ENCODE measurements around the gene THADA.

The THADA gene

DNA sequence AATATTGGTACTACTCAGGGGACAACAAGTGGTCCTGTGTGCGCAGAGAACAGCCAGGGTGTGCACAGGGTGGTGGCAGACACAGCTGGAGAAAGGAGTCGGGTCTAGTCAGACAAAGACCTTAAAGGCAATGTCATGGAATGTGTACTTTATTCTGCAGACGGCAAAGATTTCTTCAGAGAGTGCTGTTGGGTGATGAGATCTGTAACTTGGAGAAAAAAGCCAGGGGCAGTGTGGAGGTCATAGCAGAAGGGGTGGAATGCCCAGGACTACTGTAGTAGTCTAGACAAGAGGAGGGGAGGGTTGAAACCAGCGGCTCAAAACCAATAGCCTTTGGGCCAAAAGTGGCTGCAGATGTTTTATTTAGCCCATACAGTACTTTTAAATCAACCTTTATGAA, 248.1 kb downstream of the THADA start:
- Histone ChIP-seq H3K36me3 (ENCODE audit: control insufficient read depth, insufficient read depth, low read length) (no peaks in the 10 kb centered on the region), H3K4me3 (ENCODE audit: extremely low read depth, insufficient read depth, low read length, poor library complexity, severe bottlenecking) (no peak overlapping the region), H3K4me1 (ENCODE audit: control insufficient read depth, insufficient read depth, low read length, poor library complexity, severe bottlenecking) (peaks cover 72% of the 10 kb centered on the region), H3K27ac (ENCODE audit: low read depth, low read length, severe bottlenecking) (peak overlapping the region; percentile 16), H3K9me3 (ENCODE audit: control insufficient read depth, low read length) (no peaks in the 10 kb centered on the region)
- 90 to 93% methylated on average over 2 to 3 of the region's 4 CpGs for WGBS, 2 experiments (ENCODE audit: insufficient coverage in 2 of 2)

DNA sequence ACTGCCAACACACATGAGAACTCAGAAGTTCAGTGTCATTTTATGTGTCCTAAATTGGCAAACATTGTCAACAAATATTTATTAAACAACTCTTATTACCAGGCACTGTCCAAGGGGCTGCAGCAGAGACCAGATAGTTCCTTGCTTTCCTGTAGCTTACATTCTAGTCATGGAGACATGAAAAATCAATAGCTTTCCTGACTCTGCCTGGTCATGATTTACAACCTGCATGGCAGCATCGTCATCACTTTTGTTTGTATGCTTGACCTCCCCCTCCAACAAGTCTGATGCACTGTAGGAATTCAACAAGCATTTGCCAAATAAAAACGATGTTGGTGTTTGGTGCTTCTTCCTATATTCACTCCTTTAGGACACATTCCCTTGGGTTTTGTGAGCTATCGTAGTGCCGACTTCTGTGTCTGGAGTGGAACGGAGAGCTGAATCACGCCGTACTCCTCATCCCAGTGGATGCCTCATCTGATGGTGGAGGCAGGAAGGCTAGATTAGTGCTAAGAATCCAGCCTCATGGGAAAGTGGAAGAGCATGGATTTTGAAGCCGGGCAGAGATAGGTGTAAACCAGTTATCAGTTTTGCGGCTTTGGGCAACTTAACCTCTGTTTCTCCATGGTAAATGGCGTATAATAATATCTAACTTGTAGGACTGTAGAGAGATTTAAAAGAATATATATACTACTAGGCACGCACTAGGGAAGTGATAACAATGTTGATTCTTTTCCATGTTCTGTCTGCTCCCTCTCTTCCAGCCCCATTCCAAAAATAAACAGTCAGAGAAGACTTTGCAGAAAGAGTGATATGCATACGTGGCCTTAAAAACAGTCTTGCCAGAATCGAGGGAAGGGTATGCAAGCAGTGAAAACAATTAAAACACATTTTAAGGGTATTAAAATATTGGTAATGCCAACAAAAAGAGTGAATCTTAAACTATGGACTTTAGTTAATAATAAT, 249.0 kb downstream of the THADA start:
- Histone ChIP-seq H3K4me3 (ENCODE audit: extremely low read depth, insufficient read depth, low read length, poor library complexity, severe bottlenecking) (no peak overlapping the region), H3K9me3 (ENCODE audit: control insufficient read depth, low read length) (no peaks in the 10 kb centered on the region), H3K4me1 (ENCODE audit: control insufficient read depth, insufficient read depth, low read length, poor library complexity, severe bottlenecking) (peaks cover 76% of the 10 kb centered on the region), H3K27ac (ENCODE audit: low read depth, low read length, severe bottlenecking) (no peak overlapping the region), H3K36me3 (ENCODE audit: control insufficient read depth, insufficient read depth, low read length) (no peaks in the 10 kb centered on the region)
- WGBS, 2 experiments (ENCODE audit: insufficient coverage in 2 of 2) = 94 to 100% methylated on average over 1 to 6 of the region's 13 CpGs

DNA sequence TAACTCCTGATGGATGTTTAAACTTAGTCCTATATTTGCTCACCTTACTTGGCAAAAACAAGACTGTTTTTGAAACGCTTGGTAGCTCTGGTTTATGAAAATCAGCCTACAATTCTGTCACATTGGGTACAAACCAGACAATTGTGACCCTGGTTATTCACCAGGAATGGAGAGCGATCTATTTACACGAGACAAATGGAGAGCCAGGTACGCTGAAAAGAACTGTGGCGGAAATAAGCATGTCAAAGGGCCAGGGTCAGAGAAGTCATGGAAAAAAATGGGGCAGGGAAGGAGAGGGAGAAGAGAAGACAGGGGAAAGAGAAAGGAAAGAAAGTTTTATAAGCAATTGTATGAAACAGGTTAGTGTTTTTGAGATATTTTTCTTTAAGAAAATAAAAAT, 250.0 kb downstream of the THADA start:
- H3K36me3 ChIP-seq (ENCODE audit: control insufficient read depth, insufficient read depth, low read length) = no peaks in the 10 kb centered on the region
- H3K27ac ChIP-seq (ENCODE audit: low read depth, low read length, severe bottlenecking) = peak overlapping the region; percentile 77
- H3K4me3 ChIP-seq (ENCODE audit: extremely low read depth, insufficient read depth, low read length, poor library complexity, severe bottlenecking) = no peak overlapping the region
- H3K9me3 ChIP-seq (ENCODE audit: control insufficient read depth, low read length) = no peaks in the 10 kb centered on the region
- H3K4me1 ChIP-seq (ENCODE audit: control insufficient read depth, insufficient read depth, low read length, poor library complexity, severe bottlenecking) = peaks cover 82% of the 10 kb centered on the region
- 58 to 71% methylated on average over 5 of the region's 5 CpGs for WGBS, 2 experiments (ENCODE audit: insufficient coverage in 2 of 2)

DNA sequence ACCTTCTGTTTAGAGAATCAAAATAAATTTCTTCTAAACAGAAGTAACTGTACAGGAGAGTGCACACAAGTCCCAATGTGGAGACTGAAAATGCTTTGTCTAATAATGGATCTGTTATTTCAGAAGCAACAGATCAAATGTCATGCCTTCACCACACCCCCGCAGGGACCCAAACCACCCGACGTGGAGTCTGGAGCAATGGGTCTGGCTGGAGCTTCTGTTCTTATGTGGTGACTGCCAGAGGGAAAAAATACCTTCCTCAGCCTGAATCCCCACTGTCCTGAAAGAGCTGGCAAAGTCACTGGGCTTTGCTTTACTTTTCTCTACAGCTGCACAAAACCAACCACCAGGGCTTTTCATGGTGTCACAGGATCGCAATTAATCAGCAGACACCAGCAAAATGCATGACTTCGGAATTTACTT, 250.4 kb downstream of the THADA start:
- peaks cover 85% of the 10 kb centered on the region for H3K4me1 ChIP-seq (ENCODE audit: control insufficient read depth, insufficient read depth, low read length, poor library complexity, severe bottlenecking)

DNA sequence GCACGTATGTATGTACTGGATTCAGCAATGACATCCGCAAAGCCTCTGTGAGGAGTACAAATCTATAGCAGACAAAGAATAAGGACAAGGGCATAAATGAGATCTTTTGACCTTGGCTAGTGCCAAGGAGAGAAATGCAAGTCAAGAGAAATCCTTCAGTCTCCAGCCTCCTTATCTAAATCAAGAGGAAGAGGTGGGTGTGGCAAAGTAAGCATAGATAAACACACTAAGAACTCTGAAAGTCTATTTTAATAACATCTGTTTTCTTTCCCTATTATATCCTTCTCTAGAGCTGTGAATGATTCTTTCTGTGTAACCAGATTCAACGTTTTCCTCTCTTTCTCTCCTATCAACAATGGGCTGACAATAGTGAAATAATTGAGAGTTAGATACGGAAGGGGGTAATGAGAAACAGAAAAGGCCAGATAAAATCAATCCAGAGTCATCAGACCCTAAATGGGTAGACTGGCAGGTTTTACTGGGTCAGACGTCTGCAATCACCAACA, 250.9 kb downstream of the THADA start:
- H3K27ac ChIP-seq (ENCODE audit: low read depth, low read length, severe bottlenecking) = peak overlapping the region; percentile 77
- H3K9me3 ChIP-seq (ENCODE audit: control insufficient read depth, low read length) = no peaks in the 10 kb centered on the region
- no peak overlapping the region for H3K4me3 ChIP-seq (ENCODE audit: extremely low read depth, insufficient read depth, low read length, poor library complexity, severe bottlenecking)
- no peaks in the 10 kb centered on the region for H3K36me3 ChIP-seq (ENCODE audit: control insufficient read depth, insufficient read depth, low read length)
- 100% methylated on average over 2 of the region's 5 CpGs for WGBS, 2 experiments (ENCODE audit: insufficient coverage in 2 of 2)
- peaks cover 87% of the 10 kb centered on the region for H3K4me1 ChIP-seq (ENCODE audit: control insufficient read depth, insufficient read depth, low read length, poor library complexity, severe bottlenecking)

More for the DNA sequence above, 250.4 kb downstream of the THADA start:
- Histone ChIP-seq H3K9me3 (ENCODE audit: control insufficient read depth, low read length) (no peaks in the 10 kb centered on the region), H3K36me3 (ENCODE audit: control insufficient read depth, insufficient read depth, low read length) (no peaks in the 10 kb centered on the region), H3K27ac (ENCODE audit: low read depth, low read length, severe bottlenecking) (peak overlapping the region; percentile 77), H3K4me3 (ENCODE audit: extremely low read depth, insufficient read depth, low read length, poor library complexity, severe bottlenecking) (no peak overlapping the region)
- 60 to 71% methylated on average over 1 to 2 of the region's 5 CpGs for WGBS, 2 experiments (ENCODE audit: insufficient coverage in 2 of 2)

DNA sequence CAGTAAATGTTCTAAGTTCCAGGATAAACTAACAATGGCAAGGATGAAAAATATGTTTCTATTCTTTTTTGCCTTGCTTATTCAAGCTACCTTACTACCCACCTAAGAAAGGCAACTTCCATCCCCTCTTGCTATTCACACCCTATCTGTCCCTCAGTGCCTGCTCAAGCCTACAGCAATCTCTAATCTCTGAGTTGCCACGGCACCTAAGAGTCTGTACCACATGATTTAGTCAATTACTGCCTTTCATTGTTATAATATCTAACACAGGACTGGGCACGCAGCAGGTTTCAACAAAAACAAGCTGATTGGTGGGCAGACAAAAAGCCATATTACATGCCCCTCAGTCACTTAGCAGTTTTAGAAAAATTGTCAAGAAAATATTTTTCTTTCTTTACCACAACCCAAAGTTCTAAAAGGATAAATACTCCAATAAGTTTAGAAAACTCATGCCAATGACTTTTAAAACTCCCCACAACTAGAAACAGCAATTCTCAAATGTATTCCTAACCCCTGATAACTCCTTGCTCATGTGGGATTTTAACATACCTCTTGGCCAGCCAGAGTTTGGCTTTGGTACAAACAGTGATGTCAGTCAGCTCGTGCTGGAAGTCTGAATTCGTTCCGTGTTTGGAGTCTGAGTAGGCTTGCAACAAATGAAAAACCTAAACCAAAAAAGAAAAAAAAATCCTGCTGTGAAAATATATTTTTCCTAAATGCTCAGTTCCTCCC, 252.1 kb downstream of the THADA start:
- H3K9me3 ChIP-seq (ENCODE audit: control insufficient read depth, low read length) = no peaks in the 10 kb centered on the region
- peaks cover 82% of the 10 kb centered on the region for H3K4me1 ChIP-seq (ENCODE audit: control insufficient read depth, insufficient read depth, low read length, poor library complexity, severe bottlenecking)
- H3K36me3 ChIP-seq (ENCODE audit: control insufficient read depth, insufficient read depth, low read length) = no peaks in the 10 kb centered on the region
- WGBS, 2 experiments (ENCODE audit: insufficient coverage in 2 of 2) = 69 to 86% methylated on average over 2 of the region's 5 CpGs
- H3K4me3 ChIP-seq (ENCODE audit: extremely low read depth, insufficient read depth, low read length, poor library complexity, severe bottlenecking) = no peak overlapping the region
- no peak overlapping the region for H3K27ac ChIP-seq (ENCODE audit: low read depth, low read length, severe bottlenecking)

DNA sequence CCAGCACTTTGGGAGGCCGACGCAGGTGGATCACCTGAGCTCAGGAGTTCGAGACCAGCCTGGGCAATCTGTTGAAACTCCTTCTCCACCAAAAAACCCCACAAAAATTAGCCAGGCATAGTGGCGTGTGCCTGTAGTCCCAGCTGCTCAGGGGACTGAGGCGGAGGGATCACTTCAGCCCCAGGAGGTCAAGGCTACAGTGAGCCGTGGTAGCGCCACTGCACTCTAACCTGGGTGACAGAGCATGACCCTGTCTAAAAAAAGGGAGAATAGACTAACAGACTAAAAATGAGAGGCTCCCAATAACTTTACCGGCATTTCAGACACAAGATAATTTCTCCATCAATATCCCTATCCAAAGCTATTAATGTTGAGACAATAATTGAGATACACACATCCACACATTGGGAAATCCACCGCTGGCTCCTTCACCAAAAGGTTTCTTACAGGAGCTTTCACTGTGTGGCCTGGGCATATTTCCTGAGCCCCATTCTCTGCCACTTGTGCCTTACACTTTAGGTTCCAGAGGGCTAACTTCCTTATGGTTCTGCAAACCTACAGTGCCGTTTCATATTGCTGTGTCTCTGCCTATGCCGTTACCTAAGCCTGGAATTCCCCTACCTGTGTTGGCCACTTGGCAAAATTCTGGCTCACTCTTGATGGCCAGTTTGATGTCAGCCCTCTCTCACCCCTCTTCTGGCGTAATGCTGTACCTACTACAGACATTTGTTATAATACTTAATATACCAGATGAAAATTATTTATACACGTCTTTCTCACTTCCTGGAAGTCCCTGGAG, 253.7 kb downstream of the THADA start:
- no peak overlapping the region for H3K27ac ChIP-seq (ENCODE audit: low read depth, low read length, severe bottlenecking)
- H3K9me3 ChIP-seq (ENCODE audit: control insufficient read depth, low read length) = no peaks in the 10 kb centered on the region
- no peak overlapping the region for H3K4me3 ChIP-seq (ENCODE audit: extremely low read depth, insufficient read depth, low read length, poor library complexity, severe bottlenecking)
- H3K4me1 ChIP-seq (ENCODE audit: control insufficient read depth, insufficient read depth, low read length, poor library complexity, severe bottlenecking) = peaks cover 70% of the 10 kb centered on the region
- no peaks in the 10 kb centered on the region for H3K36me3 ChIP-seq (ENCODE audit: control insufficient read depth, insufficient read depth, low read length)
- 88 to 98% methylated on average over 10 of the region's 13 CpGs for WGBS, 2 experiments (ENCODE audit: insufficient coverage in 2 of 2)

DNA sequence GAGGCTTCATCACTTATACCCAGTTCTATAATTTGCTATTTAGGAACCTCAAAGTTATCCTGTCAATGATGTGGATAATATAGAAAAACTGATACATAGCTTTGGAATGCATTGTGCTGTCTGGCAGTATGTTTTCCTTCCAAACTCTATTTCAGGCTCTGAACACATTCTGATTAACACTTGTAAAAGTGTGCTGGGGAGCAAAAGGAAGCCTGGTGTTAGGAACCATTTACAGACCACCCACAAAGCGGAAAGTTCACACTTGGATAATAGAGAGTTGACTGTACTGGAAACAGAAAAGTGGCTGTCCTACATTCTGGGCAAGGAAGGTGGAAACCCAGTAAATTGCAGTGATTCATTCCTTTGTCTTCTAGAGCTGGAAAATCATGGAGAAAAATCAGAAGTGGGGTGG, 254.9 kb downstream of the THADA start:
- Histone ChIP-seq H3K27ac (ENCODE audit: low read depth, low read length, severe bottlenecking) (peak overlapping the region; percentile 82), H3K36me3 (ENCODE audit: control insufficient read depth, insufficient read depth, low read length) (no peaks in the 10 kb centered on the region), H3K9me3 (ENCODE audit: control insufficient read depth, low read length) (no peaks in the 10 kb centered on the region), H3K4me1 (ENCODE audit: control insufficient read depth, insufficient read depth, low read length, poor library complexity, severe bottlenecking) (peaks cover 59% of the 10 kb centered on the region), H3K4me3 (ENCODE audit: extremely low read depth, insufficient read depth, low read length, poor library complexity, severe bottlenecking) (no peak overlapping the region)
- WGBS, 2 experiments (ENCODE audit: insufficient coverage in 2 of 2) = 70 to 100% methylated on average over 1 of the region's 1 CpG

DNA sequence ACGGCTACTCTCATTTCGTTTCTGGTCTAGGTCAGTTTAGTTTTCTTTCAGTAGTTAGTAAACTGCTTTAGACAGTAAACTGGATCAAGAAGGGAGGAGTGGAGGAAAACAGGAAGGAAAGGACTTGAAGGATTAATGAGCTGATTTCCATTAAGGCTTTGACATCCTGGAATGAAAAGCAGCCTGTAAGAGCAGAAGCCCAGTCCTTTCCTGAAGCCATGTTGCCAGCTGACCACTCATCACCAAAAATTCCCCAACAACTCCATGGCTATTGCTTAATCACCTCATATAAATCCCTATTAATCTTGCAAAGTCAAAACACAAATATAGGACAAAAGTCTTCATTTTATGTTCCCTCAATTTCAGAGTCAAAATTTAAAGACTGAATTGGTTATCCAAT, 255.8 kb downstream of the THADA start:
- H3K4me3 ChIP-seq (ENCODE audit: extremely low read depth, insufficient read depth, low read length, poor library complexity, severe bottlenecking) = no peak overlapping the region
- H3K9me3 ChIP-seq (ENCODE audit: control insufficient read depth, low read length) = no peaks in the 10 kb centered on the region
- WGBS, 2 experiments (ENCODE audit: insufficient coverage in 2 of 2) = 90 to 100% methylated on average over 1 to 2 of the region's 2 CpGs
- H3K36me3 ChIP-seq (ENCODE audit: control insufficient read depth, insufficient read depth, low read length) = no peaks in the 10 kb centered on the region
- peaks cover 50% of the 10 kb centered on the region for H3K4me1 ChIP-seq (ENCODE audit: control insufficient read depth, insufficient read depth, low read length, poor library complexity, severe bottlenecking)
- peak overlapping the region; percentile 82 for H3K27ac ChIP-seq (ENCODE audit: low read depth, low read length, severe bottlenecking)

DNA sequence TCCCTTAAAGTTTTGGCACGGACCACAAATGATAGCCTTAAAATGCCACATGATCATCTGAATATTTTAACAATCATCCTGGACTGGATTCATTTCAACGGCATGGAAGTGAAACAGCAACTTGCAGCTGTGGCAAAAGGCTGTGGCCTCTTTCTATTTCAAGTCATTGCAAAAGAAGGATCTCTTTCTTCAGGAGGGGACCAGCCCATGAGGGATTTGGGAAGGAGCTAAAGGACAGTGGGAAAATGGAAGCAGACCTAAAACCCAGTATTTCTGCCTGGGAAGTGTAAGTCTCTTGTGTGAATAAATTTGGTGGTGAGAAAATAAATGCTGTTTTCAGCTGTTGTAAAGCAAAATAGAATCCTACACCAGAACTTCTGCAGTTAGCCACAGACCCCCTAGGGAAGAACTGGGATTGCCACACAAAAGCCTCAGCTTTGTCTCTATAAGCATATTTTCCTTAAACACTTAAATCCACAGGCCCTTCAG, 262.1 kb downstream of the THADA start:
- Histone ChIP-seq H3K9me3 (ENCODE audit: control insufficient read depth, low read length) (no peaks in the 10 kb centered on the region), H3K36me3 (ENCODE audit: control insufficient read depth, insufficient read depth, low read length) (no peaks in the 10 kb centered on the region), H3K4me1 (ENCODE audit: control insufficient read depth, insufficient read depth, low read length, poor library complexity, severe bottlenecking) (peaks cover 17% of the 10 kb centered on the region), H3K4me3 (ENCODE audit: extremely low read depth, insufficient read depth, low read length, poor library complexity, severe bottlenecking) (no peak overlapping the region), H3K27ac (ENCODE audit: low read depth, low read length, severe bottlenecking) (no peak overlapping the region)
- WGBS, 2 experiments (ENCODE audit: insufficient coverage in 2 of 2) = 85 to 100% methylated on average over 1 to 2 of the region's 2 CpGs
